Measurements from ENCODE around the gene RHBDF2. TPM values are rescaled to one million over a fixed set of nuclear protein-coding genes. Genes with fewer than 3 reads are reported as not detected.
A peak's percentile ranks its signal among the peaks of the same experiment; 100 is the strongest.

Gene RHBDF2
- total RNA-seq, 1 experiment from 2014 or later: 33.0 TPM

GRCh38 chr17:76474238-76474637 is 27.0 kb downstream of the RHBDF2 start (continued):
- TF ChIP-seq CREM (CRISPR knock-in tag; IDR thresholded peaks at IDR 0.05) (no peak), CTCF (IDR thresholded peaks at IDR 0.05) (no peak), KAT7 (CRISPR knock-in tag; IDR thresholded peaks at IDR 0.05; ENCODE audit: borderline replicate concordance) (no peak)

GRCh38 chr17:76473541-76473985 is 27.7 kb downstream of the RHBDF2 start:
- CTCF ChIA-PET: interaction anchor here (0.6 to 1.8 kb wide), 3 partner anchors 15 to 49 kb away, joined by 3 to 6 read pairs (median 4); no protein-coding TSS in a partner anchor
- H3K36me3 Mint-ChIP-seq: peaks cover 4% of the 10 kb centered on the region; the same call in 1 of the 2 replicates
- H3K4me3 Mint-ChIP-seq: no peak overlapping the region
- POLR2A ChIA-PET: no interaction called here
- peak; percentile 88 for ATAC-seq
- H3K4me1 Mint-ChIP-seq: no peaks in the 10 kb centered on the region
- no peaks in the 10 kb centered on the region for H3K27me3 Mint-ChIP-seq (ENCODE audit: low read depth)
- H3K27ac Mint-ChIP-seq: no peak overlapping the region; the same call in 1 of the 2 replicates
- DNase-seq (ENCODE audit: low spot score): peak; percentile 82
- TF ChIP-seq HMGXB4 (CRISPR knock-in tag; IDR thresholded peaks at IDR 0.05): 0 out of 2 replicates have a peak, but pooled peaks have one; percentile 53
- no peak for TF ChIP-seq JAZF1 (CRISPR knock-in tag; IDR thresholded peaks at IDR 0.05)
- no peaks in the 10 kb centered on the region for H3K9me3 Mint-ChIP-seq

- Mint-ChIP-seq H3K27ac (no peak overlapping the region), H3K4me1 (no peaks in the 10 kb centered on the region), H3K36me3 (peaks cover 4% of the 10 kb centered on the region; the same call in 1 of the 2 replicates), H3K9me3 (no peaks in the 10 kb centered on the region), H3K4me3 (no peak overlapping the region), H3K27me3 (ENCODE audit: low read depth) (no peaks in the 10 kb centered on the region)
- CTCF ChIA-PET: interaction anchor here (0.5 to 1.8 kb wide), 6 partner anchors 12 to 68 kb away, joined by 3 to 6 read pairs (median 4); no protein-coding TSS in a partner anchor
- POLR2A ChIA-PET: no interaction called here
- no peak for DNase-seq (ENCODE audit: low spot score)
- no peak for ATAC-seq
- no peak for TF ChIP-seq ZNF512 (CRISPR knock-in tag; IDR thresholded peaks at IDR 0.05; ENCODE audit: borderline replicate concordance)
- TF ChIP-seq CBFB (CRISPR knock-in tag; IDR thresholded peaks at IDR 0.05; ENCODE audit: low read depth): no peak
- no peak for TF ChIP-seq FOXP1 (CRISPR knock-in tag; IDR thresholded peaks at IDR 0.05; ENCODE audit: borderline replicate concordance)
- TF ChIP-seq SMAD3 (CRISPR knock-in tag; IDR thresholded peaks at IDR 0.05; ENCODE audit: borderline replicate concordance): no peak
- TF ChIP-seq ATF1 (CRISPR knock-in tag; IDR thresholded peaks at IDR 0.05): no peak
- no peak for TF ChIP-seq KAT7 (CRISPR knock-in tag; IDR thresholded peaks at IDR 0.05; ENCODE audit: borderline replicate concordance)
- no peak for TF ChIP-seq NFE2L1 (CRISPR knock-in tag; IDR thresholded peaks at IDR 0.05)
- TF ChIP-seq TEAD1 (CRISPR knock-in tag; IDR thresholded peaks at IDR 0.05): no peak
- TF ChIP-seq FOXJ3 (CRISPR knock-in tag; IDR thresholded peaks at IDR 0.05; ENCODE audit: borderline replicate concordance): no peak
- TF ChIP-seq NFYB (CRISPR knock-in tag; conservative IDR thresholded peaks at IDR 0.05; ENCODE audit: low read depth): no peak
- no peak for TF ChIP-seq MXD4 (CRISPR knock-in tag; IDR thresholded peaks at IDR 0.05; ENCODE audit: borderline replicate concordance)
- TF ChIP-seq AFF4 (CRISPR knock-in tag; IDR thresholded peaks at IDR 0.05; ENCODE audit: borderline replicate concordance): no peak
- TF ChIP-seq PRDM15 (CRISPR knock-in tag; IDR thresholded peaks at IDR 0.05): no peak
Observed at GRCh38 chr17:76472726-76473125, 28.5 kb downstream of the RHBDF2 start.

Measured in WTC11 (cell line).